ENCODE data around the gene GRM1.

DNA sequence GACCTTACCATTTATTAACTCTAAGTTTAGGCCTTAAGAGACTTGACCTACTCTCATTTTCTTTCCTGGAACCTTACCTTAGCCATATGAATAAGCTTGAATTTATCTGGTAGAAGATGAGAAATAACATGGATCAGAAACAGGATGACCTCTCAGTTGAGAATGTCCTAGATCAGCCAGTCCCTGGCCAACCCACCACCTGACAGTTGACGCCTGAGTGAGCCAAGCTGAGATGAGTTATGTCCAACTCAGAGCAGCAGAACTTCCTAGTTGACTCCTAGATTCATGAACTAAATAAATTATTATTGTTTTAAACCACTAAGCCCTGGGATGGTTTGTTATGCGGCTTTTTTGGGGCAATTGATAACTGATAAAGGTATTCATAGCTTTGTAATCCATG lies 281.8 kb downstream of the GRM1 start:
- TF ChIP-seq, protein P1, sequence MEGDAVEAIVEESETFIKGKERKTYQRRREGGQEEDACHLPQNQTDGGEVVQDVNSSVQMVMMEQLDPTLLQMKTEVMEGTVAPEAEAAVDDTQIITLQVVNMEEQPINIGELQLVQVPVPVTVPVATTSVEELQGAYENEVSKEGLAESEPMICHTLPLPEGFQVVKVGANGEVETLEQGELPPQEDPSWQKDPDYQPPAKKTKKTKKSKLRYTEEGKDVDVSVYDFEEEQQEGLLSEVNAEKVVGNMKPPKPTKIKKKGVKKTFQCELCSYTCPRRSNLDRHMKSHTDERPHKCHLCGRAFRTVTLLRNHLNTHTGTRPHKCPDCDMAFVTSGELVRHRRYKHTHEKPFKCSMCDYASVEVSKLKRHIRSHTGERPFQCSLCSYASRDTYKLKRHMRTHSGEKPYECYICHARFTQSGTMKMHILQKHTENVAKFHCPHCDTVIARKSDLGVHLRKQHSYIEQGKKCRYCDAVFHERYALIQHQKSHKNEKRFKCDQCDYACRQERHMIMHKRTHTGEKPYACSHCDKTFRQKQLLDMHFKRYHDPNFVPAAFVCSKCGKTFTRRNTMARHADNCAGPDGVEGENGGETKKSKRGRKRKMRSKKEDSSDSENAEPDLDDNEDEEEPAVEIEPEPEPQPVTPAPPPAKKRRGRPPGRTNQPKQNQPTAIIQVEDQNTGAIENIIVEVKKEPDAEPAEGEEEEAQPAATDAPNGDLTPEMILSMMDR (IDR thresholded peaks at IDR 0.05; ENCODE audit: insufficient read depth, low read length): no peak
- TF ChIP-seq POLR2AphosphoS5 (IDR thresholded peaks at IDR 0.05; ENCODE audit: low read depth) (no peak), SPI1 (IDR thresholded peaks at IDR 0.05; ENCODE audit: borderline replicate concordance, low read depth) (no peak)

Data from HL-60 (cell line).